C4-2B (cell line): Measurements from ENCODE around the gene CREB5.

Experiments used
- ZFX ChIP-seq: fragments of 450-650 bp; IDR thresholded peaks from 2 replicates; pipeline ENCODE4 v1.6.1; 2017
- TF ChIP-seq, protein P1 (sequence below): fragments of 450-650 bp; conservative IDR thresholded peaks from 2 replicates; pipeline ENCODE4 v1.5.1; 2017; ENCODE audit warnings: mild to moderate bottlenecking

DNA sequence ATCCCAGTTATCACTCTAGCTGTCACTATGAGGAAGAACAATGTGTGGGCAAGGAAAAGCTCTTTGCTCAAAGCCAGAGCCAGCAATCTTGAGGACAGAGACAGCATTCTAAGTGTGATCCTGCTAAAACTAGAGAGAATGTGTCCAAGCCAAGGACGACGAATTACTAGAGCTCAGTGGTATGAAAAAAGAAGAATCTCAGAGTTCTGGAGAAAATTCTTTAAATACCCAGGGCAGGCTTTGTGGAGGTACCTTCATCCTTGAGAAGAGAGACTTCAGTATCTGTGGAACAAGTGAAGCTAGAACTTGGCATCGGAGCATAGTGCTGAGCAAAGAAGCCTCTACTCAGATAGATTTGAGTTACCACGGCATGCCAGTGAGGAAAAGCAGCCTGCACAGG lies 336.0 kb downstream of the CREB5 start:
- TF ChIP-seq, protein P1, sequence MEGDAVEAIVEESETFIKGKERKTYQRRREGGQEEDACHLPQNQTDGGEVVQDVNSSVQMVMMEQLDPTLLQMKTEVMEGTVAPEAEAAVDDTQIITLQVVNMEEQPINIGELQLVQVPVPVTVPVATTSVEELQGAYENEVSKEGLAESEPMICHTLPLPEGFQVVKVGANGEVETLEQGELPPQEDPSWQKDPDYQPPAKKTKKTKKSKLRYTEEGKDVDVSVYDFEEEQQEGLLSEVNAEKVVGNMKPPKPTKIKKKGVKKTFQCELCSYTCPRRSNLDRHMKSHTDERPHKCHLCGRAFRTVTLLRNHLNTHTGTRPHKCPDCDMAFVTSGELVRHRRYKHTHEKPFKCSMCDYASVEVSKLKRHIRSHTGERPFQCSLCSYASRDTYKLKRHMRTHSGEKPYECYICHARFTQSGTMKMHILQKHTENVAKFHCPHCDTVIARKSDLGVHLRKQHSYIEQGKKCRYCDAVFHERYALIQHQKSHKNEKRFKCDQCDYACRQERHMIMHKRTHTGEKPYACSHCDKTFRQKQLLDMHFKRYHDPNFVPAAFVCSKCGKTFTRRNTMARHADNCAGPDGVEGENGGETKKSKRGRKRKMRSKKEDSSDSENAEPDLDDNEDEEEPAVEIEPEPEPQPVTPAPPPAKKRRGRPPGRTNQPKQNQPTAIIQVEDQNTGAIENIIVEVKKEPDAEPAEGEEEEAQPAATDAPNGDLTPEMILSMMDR: no peak
- no peak for TF ChIP-seq ZFX
